Astrocyte of the cerebellum (primary cell): ENCODE results near the gene SPR.
A peak's percentile ranks its signal among the peaks of the same experiment; 100 is the strongest.

Experiments
- DNase-seq: peaks from one replicate; pipeline ENCODE4 v3.0.0-alpha.2; 2011; ENCODE audit warnings: low read depth
- H3K4me3 ChIP-seq: 2 replicates; pipeline ENCODE4 v1.5.1; 2011; ENCODE audit warnings: mild to moderate bottlenecking, low read depth, low read length, moderate library complexity
- CTCF ChIP-seq: IDR thresholded peaks from 2 replicates; pipeline ENCODE4 v1.5.1; 2012; ENCODE audit warnings: low read length, low read depth, moderate library complexity, mild to moderate bottlenecking; ENCODE audit errors: missing control alignments
- in situ Hi-C: cut with HindIII; loops from 2 replicates; pipeline ENCODE4 v1.10.0; 2017; ENCODE audit warnings: low sequenced_read_pairs

SPR gene

GRCh38 chr2:72935611-72935957 lies 48.4 kb downstream of the SPR start:
- in situ Hi-C loops = no loop called here
- DNase-seq = no peak
- no peak for TF ChIP-seq CTCF
- H3K4me3 ChIP-seq = no peak overlapping the region

GRCh38 chr2:72936660-72937355 lies 49.6 kb downstream of the SPR start:
- no peak for TF ChIP-seq CTCF
- H3K4me3 ChIP-seq = no peak overlapping the region
- DNase-seq = no peak
- in situ Hi-C loops = no loop called here

- TF ChIP-seq CTCF = no peak
- DNase-seq = no peak
- no peak overlapping the region for H3K4me3 ChIP-seq
- in situ Hi-C loops = no loop called here
These were observed 50.1 kb downstream of the SPR start for GRCh38 chr2:72937356-72937669.

- H3K4me3 ChIP-seq = no peak overlapping the region
- in situ Hi-C loops = no loop called here
- TF ChIP-seq CTCF = no peak
- no peak for DNase-seq
These were observed 51.2 kb downstream of the SPR start for GRCh38 chr2:72938455-72938854.

GRCh38 chr2:72940361-72940760 lies 53.2 kb downstream of the SPR start:
- H3K4me3 ChIP-seq = no peak overlapping the region
- TF ChIP-seq CTCF = no peak
- no peak for DNase-seq
- in situ Hi-C loops = no loop called here

GRCh38 chr2:72940786-72941185 lies 53.6 kb downstream of the SPR start:
- no peak for TF ChIP-seq CTCF
- no peak overlapping the region for H3K4me3 ChIP-seq
- DNase-seq = peak; percentile 13
- in situ Hi-C loops = no loop called here
